ENCODE results near the gene ANKRD16. TPM values are rescaled to one million over a fixed set of nuclear protein-coding genes. Genes with fewer than 3 reads are reported as not detected.
"Not testable (repeated sequence)": the region's sequence is repeated elsewhere in the genome, so short reads cannot be mapped to it uniquely, and the experiment has no call there.

Gene ANKRD16
- total RNA-seq, 2 donors from 2014 or later = 9.9 to 13.0 TPM

GRCh38 chr10:5888351-5888750 lies 1.3 kb downstream of the ANKRD16 start:
- WGBS, 2 donors = 14 to 21% methylated on average over 7 to 10 of the region's 10 CpGs
- no peak for TF ChIP-seq POLR2A (IDR thresholded peaks at IDR 0.05)
- TF ChIP-seq CTCF (IDR thresholded peaks at IDR 0.05) = no peak
- H3K4me3 ChIP-seq = no peak overlapping the region
- no peaks in the 10 kb centered on the region for H3K27me3 ChIP-seq
- H3K27ac ChIP-seq = peak overlapping the region in 3 of 4 donors; percentile 9 to 88 (median 73)
- intact Hi-C loops (cut with DNase I) = no loop called here
- ATAC-seq = no peak
- peak in 1 of 4 donors; percentile 21 for DNase-seq
- H3K4me1 ChIP-seq = peaks cover 59% of the 10 kb centered on the region
- H3K36me3 ChIP-seq (replicated peaks in 1 of 2; ENCODE audit: insufficient read depth in 1 of 2, low read depth in 2 of 2) = peaks cover 0 to 4% of the 10 kb centered on the region in 2 donors
- H3K9me3 ChIP-seq = no peaks in the 10 kb centered on the region

- no peak for ATAC-seq
- 83 to 85% methylated on average over 7 to 8 of the region's 8 CpGs for WGBS, 2 donors
- no peak for DNase-seq
- peaks cover 64% of the 10 kb centered on the region for H3K4me1 ChIP-seq
- H3K9me3 ChIP-seq = no peaks in the 10 kb centered on the region
- H3K27me3 ChIP-seq = no peaks in the 10 kb centered on the region
- peak overlapping the region in 1 of 4 donors; percentile 88 for H3K27ac ChIP-seq
- TF ChIP-seq CTCF (IDR thresholded peaks at IDR 0.05) (no peak), POLR2A (IDR thresholded peaks at IDR 0.05) (no peak)
- peaks cover 2 to 9% of the 10 kb centered on the region in 2 donors for H3K36me3 ChIP-seq (replicated peaks in 1 of 2; ENCODE audit: insufficient read depth in 1 of 2, low read depth in 2 of 2)
- no peak overlapping the region for H3K4me3 ChIP-seq
- intact Hi-C loops (cut with DNase I) = no loop called here
Measured at GRCh38 chr10:5887641-5888040, 2.1 kb downstream of the ANKRD16 start.

GRCh38 chr10:5887029-5887428 lies 2.7 kb downstream of the ANKRD16 start:
- Histone ChIP-seq H3K9me3 (no peaks in the 10 kb centered on the region), H3K4me1 (peaks cover 58% of the 10 kb centered on the region), H3K36me3 (replicated peaks in 1 of 2; ENCODE audit: insufficient read depth in 1 of 2, low read depth in 2 of 2) (peaks cover 2 to 11% of the 10 kb centered on the region in 2 donors), H3K4me3 (no peak overlapping the region), H3K27me3 (no peaks in the 10 kb centered on the region), H3K27ac (no peak overlapping the region)
- TF ChIP-seq POLR2A (IDR thresholded peaks at IDR 0.05) = no peak
- TF ChIP-seq CTCF (IDR thresholded peaks at IDR 0.05) = no peak
- WGBS, 2 donors = 13 to 15% methylated on average over 1 of the region's 1 CpG
- intact Hi-C loops (cut with DNase I) = no loop called here
- no peak for DNase-seq
- no peak for ATAC-seq

- no peak for ATAC-seq
- Histone ChIP-seq H3K4me1 (peaks cover 44% of the 10 kb centered on the region), H3K27ac (no peak overlapping the region), H3K27me3 (no peaks in the 10 kb centered on the region), H3K36me3 (replicated peaks in 1 of 2; ENCODE audit: insufficient read depth in 1 of 2, low read depth in 2 of 2) (peaks cover 2 to 11% of the 10 kb centered on the region in 2 donors), H3K4me3 (no peak overlapping the region), H3K9me3 (no peaks in the 10 kb centered on the region)
- DNase-seq = no peak
- WGBS, 2 donors = 23 to 42% methylated on average over 5 of the region's 5 CpGs
- no peak for TF ChIP-seq POLR2A (IDR thresholded peaks at IDR 0.05)
- peak in 1 of 7 experiments; percentile 9 for TF ChIP-seq CTCF (IDR thresholded peaks at IDR 0.05)
- intact Hi-C loops (cut with DNase I) = no loop called here
Measured at GRCh38 chr10:5885619-5886018, 4.1 kb downstream of the ANKRD16 start.

- no peak overlapping the region for H3K27ac ChIP-seq
- intact Hi-C loops (cut with DNase I) = no loop called here
- WGBS, 2 donors = 62 to 66% methylated on average over 8 of the region's 8 CpGs
- peaks cover 2 to 11% of the 10 kb centered on the region in 2 donors for H3K36me3 ChIP-seq (replicated peaks in 1 of 2; ENCODE audit: insufficient read depth in 1 of 2, low read depth in 2 of 2)
- H3K9me3 ChIP-seq = no peaks in the 10 kb centered on the region
- ATAC-seq = no peak
- no peak for DNase-seq
- no peaks in the 10 kb centered on the region for H3K27me3 ChIP-seq
- no peak for TF ChIP-seq POLR2A (IDR thresholded peaks at IDR 0.05)
- no peak for TF ChIP-seq CTCF (IDR thresholded peaks at IDR 0.05)
- no peak overlapping the region for H3K4me3 ChIP-seq
- peaks cover 34% of the 10 kb centered on the region for H3K4me1 ChIP-seq
Measured at GRCh38 chr10:5882961-5883360, 6.7 kb downstream of the ANKRD16 start.

GRCh38 chr10:5877041-5877440 lies 12.7 kb downstream of the ANKRD16 start:
- H3K27me3 ChIP-seq; H3K36me3 ChIP-seq (replicated peaks in 1 of 2; ENCODE audit: insufficient read depth in 1 of 2, low read depth in 2 of 2); ATAC-seq; DNase-seq; H3K4me3 ChIP-seq; H3K27ac ChIP-seq; intact Hi-C loops (cut with DNase I); H3K9me3 ChIP-seq; H3K4me1 ChIP-seq: not testable (repeated sequence)
- WGBS, 2 donors = 91 to 96% methylated on average over 7 of the region's 7 CpGs

Data from body of pancreas (tissue), 4 donors.